Tibial artery (tissue), 4 donors: ENCODE results near the gene STRIP2.

Experiments used
- DNase-seq, 2 donors: peaks; one replicate each; pipeline ENCODE4 v3.0.0-alpha.2; 2019
- H3K27ac ChIP-seq, 2 donors: fragments of 200-600 bp; sonication (generic) in 1 of 2; 1 replicate in 1 of 2; 2 replicates in 1 of 2; pipeline ENCODE4 v1.5.1; 2018 to 2019; ENCODE audit warnings: mild to moderate bottlenecking in 1 of 2
- H3K27me3 ChIP-seq, 2 donors: fragments of 200-600 bp; sonication (generic) in 1 of 2; one replicate each; pipeline versions ENCODE4 v1.5.1 to v1.6.0; 2016 to 2019
- H3K36me3 ChIP-seq, 3 donors: fragments of 200-600 bp; sonication (generic) in 2 of 3; one replicate each; pipeline ENCODE4 v1.5.1; 2016 to 2019; ENCODE audit warnings: mild to moderate bottlenecking in 2 of 3
- H3K4me1 ChIP-seq, 4 donors: fragments of 200-600 bp; sonication (generic) in 2 of 4; 1 replicate in 3 of 4; 2 replicates in 1 of 4; pipeline ENCODE4 v1.5.1; 2016 to 2019
- H3K4me3 ChIP-seq, 2 donors: fragments of 200-600 bp; sonication (generic) in 1 of 2; 1 replicate in 1 of 2; 2 replicates in 1 of 2; pipeline ENCODE4 v1.5.1; 2018 to 2019; ENCODE audit warnings: mild to moderate bottlenecking in 2 of 2
- H3K9me3 ChIP-seq, 3 donors: fragments of 200-600 bp; sonication (generic) in 1 of 3; one replicate each; pipeline ENCODE4 v1.5.1; 2016 to 2019
- CTCF ChIP-seq, 2 experiments: fragments of 200-600 bp in 1 of 2; fragments of 450-650 bp in 1 of 2; IDR thresholded peaks; one replicate each; pipeline ENCODE4 v1.5.1; 2017 to 2019; ENCODE audit warnings: antibody characterized with exemption in 2 of 2, mild to moderate bottlenecking in 1 of 2, moderate library complexity in 1 of 2
- intact Hi-C: fragments of 100-400 bp; cut with DNase I; formaldehyde crosslinking; loops from one replicate; pipeline ENCODE4 v1.15.0; 2023; ENCODE audit warnings: low total_unique reads

Gene STRIP2

GRCh38 chr7:129462420-129462819 is 28.2 kb downstream of the STRIP2 start:
- TF ChIP-seq CTCF (IDR thresholded peaks at IDR 0.05), result no peak
- Histone ChIP-seq H3K36me3 (no peaks in the 10 kb centered on the region), H3K27ac (no peak overlapping the region), H3K4me1 (no peaks in the 10 kb centered on the region), H3K9me3 (no peaks in the 10 kb centered on the region), H3K4me3 (no peak overlapping the region), H3K27me3 (peaks cover 0 to 7% of the 10 kb centered on the region in 2 donors)
- intact Hi-C loops, result no loop called here
- no peak for DNase-seq

- no peaks in the 10 kb centered on the region for H3K4me1 ChIP-seq
- DNase-seq, result no peak
Measured at GRCh38 chr7:129464194-129464593, 30.0 kb downstream of the STRIP2 start.

GRCh38 chr7:129465080-129465479 is 30.8 kb downstream of the STRIP2 start:
- no peaks in the 10 kb centered on the region for H3K9me3 ChIP-seq
- intact Hi-C loops, result loop anchor here (5.0 kb wide), 1 partner anchor 248 kb away; no protein-coding TSS in a partner anchor
- H3K4me3 ChIP-seq, result no peak overlapping the region
- no peak overlapping the region for H3K27ac ChIP-seq
- H3K27me3 ChIP-seq, result peaks cover 0 to 7% of the 10 kb centered on the region in 2 donors
- DNase-seq, result no peak
- no peaks in the 10 kb centered on the region for H3K36me3 ChIP-seq
- no peak for TF ChIP-seq CTCF (IDR thresholded peaks at IDR 0.05)
- H3K4me1 ChIP-seq, result no peaks in the 10 kb centered on the region

More at GRCh38 chr7:129464194-129464593, 30.0 kb downstream of the STRIP2 start:
- intact Hi-C loops, result no loop called here
- H3K27ac ChIP-seq, result no peak overlapping the region
- no peak overlapping the region for H3K4me3 ChIP-seq
- H3K9me3 ChIP-seq, result no peaks in the 10 kb centered on the region
- TF ChIP-seq CTCF (IDR thresholded peaks at IDR 0.05), result no peak
- peaks cover 0 to 7% of the 10 kb centered on the region in 2 donors for H3K27me3 ChIP-seq
- H3K36me3 ChIP-seq, result no peaks in the 10 kb centered on the region

- Histone ChIP-seq H3K27ac (no peak overlapping the region), H3K36me3 (no peaks in the 10 kb centered on the region), H3K9me3 (no peaks in the 10 kb centered on the region), H3K4me1 (no peaks in the 10 kb centered on the region), H3K27me3 (peaks cover 0 to 7% of the 10 kb centered on the region in 2 donors), H3K4me3 (no peak overlapping the region)
- DNase-seq, result no peak
- no peak for TF ChIP-seq CTCF (IDR thresholded peaks at IDR 0.05)
- intact Hi-C loops, result loop anchor here (5.0 kb wide), 1 partner anchor 249 kb away; no protein-coding TSS in a partner anchor
Measured at GRCh38 chr7:129466796-129467195, 32.6 kb downstream of the STRIP2 start.

- no peak for TF ChIP-seq CTCF (IDR thresholded peaks at IDR 0.05)
- no peaks in the 10 kb centered on the region for H3K36me3 ChIP-seq
- H3K27me3 ChIP-seq, result peaks cover 0 to 4% of the 10 kb centered on the region in 2 donors
- no peaks in the 10 kb centered on the region for H3K4me1 ChIP-seq
- no peak overlapping the region for H3K27ac ChIP-seq
- H3K9me3 ChIP-seq, result no peaks in the 10 kb centered on the region
- intact Hi-C loops, result loop anchor here (5.0 kb wide), 1 partner anchor 251 kb away; no protein-coding TSS in a partner anchor
- DNase-seq, result no peak
- no peak overlapping the region for H3K4me3 ChIP-seq
Measured at GRCh38 chr7:129468087-129468486, 33.9 kb downstream of the STRIP2 start.

- Histone ChIP-seq H3K36me3 (no peaks in the 10 kb centered on the region), H3K27ac (no peak overlapping the region), H3K27me3 (peaks cover 0 to 4% of the 10 kb centered on the region in 2 donors), H3K4me3 (no peak overlapping the region), H3K4me1 (no peaks in the 10 kb centered on the region), H3K9me3 (no peaks in the 10 kb centered on the region)
- intact Hi-C loops, result loop anchor here (5.0 kb wide), 1 partner anchor 251 kb away; no protein-coding TSS in a partner anchor
- TF ChIP-seq CTCF (IDR thresholded peaks at IDR 0.05), result no peak
- no peak for DNase-seq
Measured at GRCh38 chr7:129468547-129468946, 34.3 kb downstream of the STRIP2 start.
